GM15510 (cell line): ENCODE data around the gene DISP3.

ENCODE experiments used
- POLR2A ChIP-seq: IDR thresholded peaks from 3 replicates; pipeline ENCODE4 v1.6.1; 2011; ENCODE audit warnings: borderline replicate concordance; ENCODE audit not compliant: insufficient read length; ENCODE audit errors: extremely low read depth

The DISP3 gene

GRCh38 chr1:11507309-11507708 is 28.4 kb downstream of the DISP3 start:
- no peak for TF ChIP-seq POLR2A

DNA sequence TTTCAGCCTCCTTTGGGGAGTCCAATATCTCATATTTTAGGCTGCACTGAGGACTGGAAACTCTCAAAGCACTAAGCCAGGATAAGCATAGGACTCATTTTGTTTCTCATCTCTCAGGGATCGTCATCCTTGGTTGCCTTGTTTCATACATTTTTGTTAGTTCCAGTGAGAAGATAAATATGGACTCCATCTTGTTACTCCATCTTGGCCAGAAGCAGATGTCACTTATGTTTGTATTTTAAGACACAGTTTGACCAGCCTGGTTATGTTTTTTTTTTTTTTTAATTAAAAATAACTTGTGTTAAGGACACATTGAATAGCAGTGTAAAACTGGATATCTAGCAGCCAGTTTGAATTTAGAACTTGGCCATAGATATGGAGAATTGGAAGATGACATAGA is 34.7 kb downstream of the DISP3 start:
- no peak for TF ChIP-seq POLR2A

DNA sequence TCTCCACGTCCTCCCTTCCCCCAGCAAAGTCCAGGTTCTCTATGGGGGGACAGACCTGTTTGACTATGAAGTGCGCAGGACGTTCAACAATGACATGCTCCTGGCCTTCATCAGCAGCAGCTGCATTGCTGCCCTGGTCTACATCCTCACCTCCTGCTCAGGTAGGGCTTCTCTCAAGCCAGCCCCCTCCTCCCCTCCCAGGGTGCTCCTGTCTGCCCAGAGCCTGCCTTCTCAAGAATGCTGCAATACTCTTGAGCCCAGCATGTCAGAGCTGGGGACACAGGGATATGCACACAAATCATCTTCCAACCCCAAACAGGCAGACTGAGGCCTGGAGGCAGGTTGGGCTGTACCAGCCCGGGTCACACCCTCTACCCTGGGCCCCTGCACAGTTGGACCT is 35.4 kb downstream of the DISP3 start:
- TF ChIP-seq POLR2A, result no peak

- TF ChIP-seq POLR2A, result no peak
Measured at GRCh38 chr1:11515368-11516300, 36.7 kb downstream of the DISP3 start.

- TF ChIP-seq POLR2A, result no peak
Measured at GRCh38 chr1:11516961-11517635, 38.1 kb downstream of the DISP3 start.

DNA sequence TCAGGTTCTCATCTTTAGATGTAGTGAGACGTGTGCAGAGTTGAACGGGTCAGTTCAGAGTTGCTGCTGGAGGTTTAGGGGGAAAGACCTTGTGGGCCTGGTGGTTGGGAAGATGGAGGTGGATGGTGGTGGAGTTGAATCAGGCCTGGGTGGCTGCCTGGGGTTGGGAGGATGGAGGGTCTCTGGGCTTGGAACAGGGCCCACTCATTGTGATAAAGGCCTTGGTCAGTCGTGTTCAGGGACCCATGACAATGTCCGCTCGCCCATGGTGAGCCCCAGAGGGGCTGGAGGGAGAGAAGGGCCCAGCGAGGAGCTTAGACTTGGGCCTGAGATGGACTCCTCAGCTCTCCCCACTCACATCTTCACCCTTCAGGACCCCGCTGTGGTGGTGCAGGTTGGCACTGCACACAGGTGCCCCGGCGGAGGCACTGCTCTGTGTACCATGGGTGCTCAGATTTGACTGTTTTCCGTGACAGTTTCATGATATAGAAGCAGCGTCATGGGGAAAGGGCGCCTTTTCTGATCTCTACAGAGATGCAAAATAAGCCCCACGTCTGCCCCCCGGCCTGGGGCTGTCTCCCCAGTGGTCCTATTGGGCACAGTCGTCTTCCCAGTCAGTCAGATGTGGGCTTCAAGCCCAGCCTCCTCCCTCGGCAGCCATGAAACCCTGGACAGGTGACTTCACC is 39.2 kb downstream of the DISP3 start:
- no peak for TF ChIP-seq POLR2A

DNA sequence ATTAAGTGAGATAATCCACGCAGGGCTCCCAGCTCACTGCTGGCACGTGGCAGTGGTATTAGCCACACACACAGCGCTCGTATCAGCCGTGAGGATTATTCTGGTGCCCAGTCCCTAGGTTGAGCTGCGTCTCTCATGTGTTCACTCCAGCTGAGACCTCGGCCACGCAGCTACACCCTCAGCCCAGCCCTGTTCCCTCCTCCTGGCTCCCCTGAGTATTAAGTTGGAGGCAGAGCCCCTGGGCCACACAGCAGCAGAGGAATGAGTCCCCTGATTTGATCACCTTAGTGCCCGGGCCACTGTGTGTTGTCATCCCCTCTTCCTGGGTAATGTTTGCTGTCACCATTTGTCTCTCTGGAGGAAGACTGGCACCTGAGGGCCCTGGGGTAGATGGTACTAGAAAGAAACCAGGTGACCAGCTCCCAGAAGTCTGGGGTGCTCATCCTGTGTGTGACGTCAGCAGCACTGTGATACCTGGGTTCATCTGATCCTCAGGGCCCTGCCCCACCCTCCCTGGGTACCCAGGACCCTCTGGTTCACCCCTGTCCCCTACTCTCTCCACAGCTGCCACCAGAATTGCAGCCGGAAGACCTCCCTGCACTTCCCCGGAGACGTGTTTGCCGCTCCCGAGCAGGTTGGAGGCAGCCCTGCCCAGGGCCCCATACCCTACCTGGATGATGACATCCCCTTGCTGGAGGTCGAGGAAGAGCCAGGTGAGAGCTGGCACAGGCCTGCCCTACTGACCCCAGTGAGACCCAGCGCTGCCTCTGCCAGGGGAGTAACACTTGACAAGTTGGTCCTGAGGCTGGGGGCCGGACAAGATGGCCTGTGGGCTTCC is 40.1 kb downstream of the DISP3 start:
- TF ChIP-seq POLR2A, result no peak

GRCh38 chr1:11519629-11520031 is 40.7 kb downstream of the DISP3 start:
- TF ChIP-seq POLR2A, result no peak

DNA sequence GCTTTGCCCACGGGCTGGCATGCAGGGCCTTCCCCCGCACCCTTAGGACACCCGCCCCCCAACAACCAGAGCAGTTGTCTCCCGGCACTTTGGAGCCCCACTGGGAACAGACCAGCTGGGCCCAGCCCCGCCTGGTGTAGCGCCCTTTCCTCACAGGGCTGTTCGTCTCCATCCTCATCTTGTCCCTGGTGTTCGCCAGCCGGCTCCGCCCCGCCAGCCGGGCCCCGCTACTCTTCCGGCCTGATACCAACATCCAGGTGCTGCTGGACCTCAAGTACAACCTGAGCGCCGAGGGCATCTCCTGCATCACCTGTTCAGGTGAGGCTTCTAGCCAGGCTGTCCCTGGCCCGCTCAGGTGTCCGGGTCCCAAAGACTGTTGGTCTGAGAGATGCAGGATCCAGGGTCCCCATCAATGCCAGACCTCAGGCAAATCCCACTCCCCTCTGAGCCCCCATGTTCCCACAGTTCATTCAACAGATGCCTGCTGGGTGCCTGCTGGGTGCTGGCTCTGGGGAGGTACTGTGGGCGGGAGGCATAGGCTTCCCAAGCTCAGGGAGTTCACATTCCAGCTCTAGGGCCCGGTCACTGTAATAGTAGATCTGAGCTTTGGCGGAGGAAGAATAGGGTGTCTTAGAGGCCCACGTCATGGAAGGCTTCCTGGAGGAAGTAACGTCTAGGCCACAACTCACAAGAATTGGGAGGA is 41.7 kb downstream of the DISP3 start:
- no peak for TF ChIP-seq POLR2A

GRCh38 chr1:11521582-11522399 is 42.8 kb downstream of the DISP3 start:
- no peak for TF ChIP-seq POLR2A

GRCh38 chr1:11522400-11523235 is 43.7 kb downstream of the DISP3 start:
- no peak for TF ChIP-seq POLR2A

DNA sequence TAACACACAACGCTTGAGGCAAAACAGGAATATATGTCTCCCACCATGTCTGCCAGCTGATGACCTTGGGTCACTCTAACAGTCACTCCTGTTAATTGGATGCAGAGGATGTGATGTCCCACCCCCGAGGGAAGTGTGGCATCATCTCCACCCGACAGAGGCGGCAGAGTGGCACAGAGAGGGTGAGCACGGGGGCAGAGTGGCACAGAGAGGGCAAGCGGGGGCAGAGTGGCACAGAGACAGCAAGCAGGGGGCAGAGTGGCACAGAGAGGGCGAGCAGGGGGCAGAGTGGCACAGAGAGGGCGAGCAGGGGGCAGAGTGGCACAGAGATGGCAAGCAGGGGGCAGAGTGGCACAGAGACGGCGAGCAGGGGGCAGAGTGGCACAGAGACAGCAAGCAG is 44.3 kb downstream of the DISP3 start:
- no peak for TF ChIP-seq POLR2A
